ENCODE results near the gene MAN1A1. TPM values are rescaled to one million over a fixed set of nuclear protein-coding genes. Genes with fewer than 3 reads are reported as not detected.
A peak's percentile ranks its signal among the peaks of the same experiment; 100 is the strongest.
"Not testable (repeated sequence)": the region's sequence is repeated elsewhere in the genome, so short reads cannot be mapped to it uniquely, and the experiment has no call there.

The MAN1A1 gene
- total RNA-seq, 1 experiment from 2014 or later, result 5.7 TPM

- DNase-seq (ENCODE audit: low spot score), result no peak
These were observed 178.3 kb downstream of the MAN1A1 start for GRCh38 chr6:119171088-119171841.

GRCh38 chr6:119170447-119171087 lies 179.0 kb downstream of the MAN1A1 start:
- DNase-seq (ENCODE audit: low spot score), result no peak

GRCh38 chr6:119170103-119170446 lies 179.5 kb downstream of the MAN1A1 start:
- no peak for DNase-seq (ENCODE audit: low spot score)

- DNase-seq (ENCODE audit: low spot score), result not testable (repeated sequence)
These were observed 180.2 kb downstream of the MAN1A1 start for GRCh38 chr6:119169355-119169754.

- DNase-seq (ENCODE audit: low spot score), result no peak
These were observed 183.4 kb downstream of the MAN1A1 start for GRCh38 chr6:119166024-119166784.

- no peak for DNase-seq (ENCODE audit: low spot score)
These were observed 186.6 kb downstream of the MAN1A1 start for GRCh38 chr6:119163006-119163405.

GRCh38 chr6:119162134-119162775 lies 187.3 kb downstream of the MAN1A1 start:
- no peak for DNase-seq (ENCODE audit: low spot score)

- DNase-seq (ENCODE audit: low spot score), result no peak
These were observed 188.1 kb downstream of the MAN1A1 start for GRCh38 chr6:119161438-119161837.

GRCh38 chr6:119160911-119161310 lies 188.7 kb downstream of the MAN1A1 start:
- DNase-seq (ENCODE audit: low spot score), result no peak

- DNase-seq (ENCODE audit: low spot score), result no peak
These were observed 191.3 kb downstream of the MAN1A1 start for GRCh38 chr6:119158057-119158848.

- no peak for DNase-seq (ENCODE audit: low spot score)
These were observed 192.1 kb downstream of the MAN1A1 start for GRCh38 chr6:119157506-119157815.

- DNase-seq (ENCODE audit: low spot score), result no peak
These were observed 192.6 kb downstream of the MAN1A1 start for GRCh38 chr6:119156757-119157505.

- not testable (repeated sequence) for DNase-seq (ENCODE audit: low spot score)
These were observed 193.5 kb downstream of the MAN1A1 start for GRCh38 chr6:119156082-119156481.

GRCh38 chr6:119152187-119152586 lies 197.4 kb downstream of the MAN1A1 start:
- no peak for DNase-seq (ENCODE audit: low spot score)

- DNase-seq (ENCODE audit: low spot score), result no peak
These were observed 200.6 kb downstream of the MAN1A1 start for GRCh38 chr6:119148825-119149525.

GRCh38 chr6:119148098-119148824 lies 201.3 kb downstream of the MAN1A1 start:
- DNase-seq (ENCODE audit: low spot score), result peak; percentile 71

- peak; percentile 96 for DNase-seq (ENCODE audit: low spot score)
These were observed 202.2 kb downstream of the MAN1A1 start for GRCh38 chr6:119147101-119148053.

GRCh38 chr6:119145111-119145510 lies 204.4 kb downstream of the MAN1A1 start:
- DNase-seq (ENCODE audit: low spot score), result no peak
